H1 (cell line): ENCODE data around the gene MAP2K2. TPM values are rescaled to one million over a fixed set of nuclear protein-coding genes. Genes with fewer than 3 reads are reported as not detected.

Experiments used
- CTCF ChIA-PET: fragments of 300-600 bp; sonication (Branson Sonifier 250); formaldehyde crosslinking; loops from one replicate; lab custom pipeline; 2021; ENCODE audit not compliant: partially characterized antibody; lab: Charles Lee
- POLR2A ChIA-PET: fragments of 300-600 bp; sonication (Branson Sonifier 250); formaldehyde crosslinking; loops from one replicate; lab custom pipeline; 2021; ENCODE audit warnings: inconsistent platforms; ENCODE audit not compliant: partially characterized antibody; lab: Charles Lee
- DNase-seq, 2 experiments: peaks; one replicate each; pipeline versions ENCODE4 v3.0.0 to v3.0.0-alpha.2; 2010 to 2022; ENCODE audit warnings: low spot score in 2 of 2, low read depth in 1 of 2, mixed read lengths in 1 of 2
- FAIRE-seq: peaks from 2 replicates; lab custom pipeline; 2011; peaks lifted over from hg19 to GRCh38; lab: Jason Lieb, UNC
- H2AFZ ChIP-seq: 2 replicates; pipeline ENCODE4 v1.8.1; 2012; ENCODE audit warnings: low read length, inconsistent platforms
- H2AK5ac ChIP-seq: 2 replicates; pipeline ENCODE4 v1.6.1; 2013; ENCODE audit warnings: low read depth, low read length
- H2BK120ac ChIP-seq: replicated peaks from 2 replicates; pipeline ENCODE3; 2013; ENCODE audit warnings: low read depth, low read length, inconsistent platforms
- H2BK12ac ChIP-seq: 2 replicates; pipeline ENCODE4 v1.6.1; 2013; ENCODE audit warnings: low read depth, low read length
- H2BK15ac ChIP-seq: 2 replicates; pipeline ENCODE4 v1.6.1; 2013; ENCODE audit warnings: low read length
- H2BK20ac ChIP-seq: 2 replicates; pipeline ENCODE4 v1.6.1; 2013; ENCODE audit warnings: low read length
- H2BK5ac ChIP-seq: 2 replicates; pipeline ENCODE4 v1.6.1; 2013; ENCODE audit warnings: low read depth, low read length
- H3K14ac ChIP-seq: 2 replicates; pipeline ENCODE4 v1.6.1; 2013; ENCODE audit warnings: inconsistent platforms; ENCODE audit not compliant: insufficient read length
- H3K18ac ChIP-seq: 2 replicates; pipeline ENCODE4 v1.6.1; 2013; ENCODE audit warnings: low read length; ENCODE audit errors: extremely low read depth
- H3K23ac ChIP-seq: 2 replicates; pipeline ENCODE4 v1.6.1; 2013; ENCODE audit warnings: inconsistent platforms; ENCODE audit not compliant: insufficient read length
- H3K23me2 ChIP-seq: 2 replicates; pipeline ENCODE4 v1.6.1; 2013; ENCODE audit warnings: low read depth, low read length
- H3K27ac ChIP-seq: 2 replicates; pipeline ENCODE4 v1.6.1; 2011; ENCODE audit warnings: low read depth, low read length, inconsistent platforms
- H3K27me3 ChIP-seq, 4 experiments: replicated peaks in 1 of 4; 1 replicate in 1 of 4; 2 replicates in 3 of 4; pipeline versions ENCODE4 v1.6.1 to v1.8.1; 2011 to 2013; ENCODE audit warnings: low read length in 3 of 4, mild to moderate bottlenecking in 3 of 4, inconsistent platforms in 2 of 4, mixed read lengths in 2 of 4, moderate library complexity in 1 of 4; ENCODE audit not compliant: control insufficient read depth in 3 of 4, insufficient read depth in 3 of 4; ENCODE audit errors: extremely low read depth in 1 of 4
- H3K36me3 ChIP-seq, 4 experiments: 2 replicates each; pipeline versions ENCODE4 v1.6.1 to v1.8.1; 2011 to 2013; ENCODE audit warnings: mild to moderate bottlenecking in 4 of 4, low read length in 3 of 4, moderate library complexity in 2 of 4, control low read depth in 1 of 4, inconsistent platforms in 1 of 4; ENCODE audit not compliant: insufficient read depth in 4 of 4, control insufficient read depth in 2 of 4
- H3K4ac ChIP-seq: replicated peaks from 2 replicates; pipeline ENCODE3; 2013; ENCODE audit warnings: low read length, low read depth, mixed read lengths, inconsistent platforms; ENCODE audit not compliant: insufficient read length
- H3K4me1 ChIP-seq, 4 experiments: replicated peaks in 1 of 4; 1 replicate in 1 of 4; 2 replicates in 3 of 4; pipeline versions ENCODE4 v1.6.1 to v1.8.1; 2011 to 2013; ENCODE audit warnings: low read length in 3 of 4, inconsistent platforms in 2 of 4, mixed read lengths in 1 of 4; ENCODE audit not compliant: insufficient read depth in 4 of 4, control insufficient read depth in 3 of 4
- H3K4me2 ChIP-seq, 2 experiments: 2 replicates each; pipeline versions ENCODE4 v1.6.1 to v1.8.1; 2011 to 2013; ENCODE audit warnings: low read depth in 2 of 2, low read length in 2 of 2, control low read depth in 1 of 2, inconsistent platforms in 1 of 2, mild to moderate bottlenecking in 1 of 2; ENCODE audit not compliant: insufficient read depth in 1 of 2
- H3K4me3 ChIP-seq, 4 experiments: fragments of 200-600, 300-600 bp in 1 of 4; sonication (generic), shearing (Covaris generic), sonication (Bioruptor Twin) in 1 of 4; 2 replicates each; pipeline versions ENCODE4 v1.5.1 to v1.8.1; 2011 to 2016; ENCODE audit warnings: low read length in 4 of 4, low read depth in 3 of 4, control low read depth in 2 of 4, inconsistent platforms in 2 of 4, mild to moderate bottlenecking in 2 of 4, mixed read lengths in 1 of 4, moderate library complexity in 1 of 4; ENCODE audit not compliant: insufficient read depth in 2 of 4; ENCODE audit errors: extremely low read depth in 1 of 4
- H3K56ac ChIP-seq: replicated peaks from 2 replicates; pipeline ENCODE3; 2013; ENCODE audit warnings: low read depth, mild to moderate bottlenecking, mixed read lengths, low read length, inconsistent platforms; ENCODE audit not compliant: insufficient read length
- H3K79me1 ChIP-seq: 2 replicates; pipeline ENCODE4 v1.6.1; 2013; ENCODE audit warnings: low read depth, low read length, control low read depth
- H3K79me2 ChIP-seq, 2 experiments: 2 replicates each; pipeline versions ENCODE4 v1.6.1 to v1.8.1; 2012 to 2013; ENCODE audit warnings: low read length in 2 of 2, mild to moderate bottlenecking in 2 of 2, inconsistent platforms in 1 of 2; ENCODE audit not compliant: insufficient read depth in 2 of 2, control insufficient read depth in 1 of 2
- H3K9ac ChIP-seq, 4 experiments: replicated peaks in 1 of 4; 1 replicate in 1 of 4; 2 replicates in 3 of 4; pipeline versions ENCODE4 v1.6.1 to v1.8.1; 2011 to 2013; ENCODE audit warnings: low read depth in 3 of 4, low read length in 3 of 4, control low read depth in 2 of 4, mild to moderate bottlenecking in 2 of 4, moderate library complexity in 2 of 4, inconsistent platforms in 1 of 4; ENCODE audit errors: extremely low read depth in 1 of 4
- H3K9me3 ChIP-seq, 2 experiments: 2 replicates each; pipeline versions ENCODE4 v1.6.1 to v1.8.1; 2012 to 2013; ENCODE audit warnings: mild to moderate bottlenecking in 2 of 2, moderate library complexity in 2 of 2, control low read depth in 1 of 2, inconsistent platforms in 1 of 2, low read depth in 1 of 2, low read length in 1 of 2, mixed read lengths in 1 of 2; ENCODE audit not compliant: insufficient read depth in 2 of 2
- H4K20me1 ChIP-seq, 2 experiments: replicated peaks in 1 of 2; 2 replicates each; pipeline versions ENCODE3 to v1.8.1; 2011 to 2013; ENCODE audit warnings: inconsistent platforms in 2 of 2, low read length in 2 of 2, mild to moderate bottlenecking in 1 of 2; ENCODE audit not compliant: insufficient read depth in 2 of 2, control insufficient read depth in 1 of 2
- H4K5ac ChIP-seq: 2 replicates; pipeline ENCODE4 v1.6.1; 2013; ENCODE audit warnings: low read length, low read depth, mixed read lengths, inconsistent platforms; ENCODE audit not compliant: insufficient read length
- H4K8ac ChIP-seq: 2 replicates; pipeline ENCODE4 v1.8.0; 2013; ENCODE audit warnings: mild to moderate bottlenecking, moderate library complexity, low read length, inconsistent platforms; ENCODE audit not compliant: insufficient read depth; ENCODE audit errors: extremely low read depth
- H4K91ac ChIP-seq: replicated peaks from 2 replicates; pipeline ENCODE3; 2013; ENCODE audit warnings: low read length, mixed read lengths, inconsistent platforms; ENCODE audit not compliant: insufficient read length
- CEBPB ChIP-seq: IDR thresholded peaks from 2 replicates; pipeline ENCODE4 v1.6.1; 2012; ENCODE audit warnings: low read depth, low read length
- CTCF ChIP-seq, 3 experiments: IDR thresholded peaks; 1 replicate in 2 of 3; 2 replicates in 1 of 3; pipeline versions ENCODE4 v1.5.1 to v1.6.1; 2011; ENCODE audit warnings: low read length in 3 of 3, mild to moderate bottlenecking in 3 of 3, inconsistent platforms in 2 of 3, low read depth in 1 of 3, moderate library complexity in 1 of 3; ENCODE audit not compliant: insufficient read depth in 1 of 3; ENCODE audit errors: control extremely low read depth in 1 of 3
- E2F6 ChIP-seq: IDR thresholded peaks from 2 replicates; pipeline ENCODE4 v1.6.1; 2012; ENCODE audit warnings: inconsistent platforms
- GTF2F1 ChIP-seq: IDR thresholded peaks from 2 replicates; pipeline ENCODE4 v1.6.1; 2012; ENCODE audit warnings: low read depth, low read length, improper control_type of control experiment, borderline replicate concordance
- JUN ChIP-seq: IDR thresholded peaks from 2 replicates; pipeline ENCODE4 v1.6.1; 2011; ENCODE audit warnings: low read depth, mild to moderate bottlenecking, improper control_type of control experiment, low read length
- JUND ChIP-seq: IDR thresholded peaks from 2 replicates; pipeline ENCODE4 v1.6.1; 2011; ENCODE audit warnings: mild to moderate bottlenecking, improper control_type of control experiment, low read length
- RNF2 ChIP-seq: fragments of 200-900, 300-1000 bp; sonication (generic); IDR thresholded peaks from 2 replicates; pipeline ENCODE4 v1.7.1; 2016; ENCODE audit warnings: borderline replicate concordance, low read depth, mild to moderate bottlenecking, antibody characterized with exemption, low read length; ENCODE audit not compliant: poor library complexity, severe bottlenecking; ENCODE audit errors: missing control alignments
- TCF12 ChIP-seq: IDR thresholded peaks from 2 replicates; pipeline ENCODE4 v1.6.1; 2011; ENCODE audit warnings: low read depth, mild to moderate bottlenecking, low read length
- WGBS, 2 experiments: shearing (Covaris generic) in 1 of 2; methylation state at CpG; one replicate each; pipeline versions ENCODE4 v1.1.6 to v1.1.7; 2013 to 2015; ENCODE audit warnings: low lambda C conversion rate in 2 of 2, mixed read lengths in 2 of 2, inconsistent platforms in 1 of 2, low coverage in 1 of 2, missing lambda C conversion rate in 1 of 2; ENCODE audit not compliant: insufficient replicate concordance in 2 of 2, insufficient coverage in 1 of 2, insufficient read length in 1 of 2; ENCODE audit errors: extremely low coverage in 1 of 2, missing lambda C conversion rate in 1 of 2; 5-methylcytosine and 5-hydroxymethylcytosine counted together
- polyA plus RNA-seq, 7 experiments: library from polyadenylated mRNA; depleted of rRNA in 3 of 7; stranded (reverse) in 5 of 7; unstranded in 2 of 7; fragments of >200 nt in 5 of 7; fragments of 200-250 nt in 2 of 7; gene quantifications; 1 replicate in 5 of 7; 2 replicates in 1 of 7; 4 replicates in 1 of 7; pipeline versions ENCODE4 v1.2.1 to v1.2.3, GENCODE V29; 2011 to 2013; ENCODE audit warnings: missing spikeins in 2 of 7, mixed read lengths in 2 of 7
- total RNA-seq: library from RNA; stranded (reverse); fragmentation: NEBNext Ultra II Directional; extraction: Animal tissue kit (Norgen Biotek cat#: 25700); gene quantifications from 2 replicates; pipeline ENCODE4 v1.2.1, GENCODE V29; 2021

MAP2K2 gene
- total and polyA plus RNA-seq, 2 of the 8 experiments (the other 6 are each of a cell fraction or from before 2014, with no cell fraction given) = 111 to 162 TPM

GRCh38 chr19:4154571-4155312, 30.8 kb upstream of the MAP2K2 start:
- Histone ChIP-seq H3K4me1 (no peaks in the 10 kb centered on the region; a peak in 1 of 7 replicates), H4K20me1 (no peaks in the 10 kb centered on the region), H2BK5ac (no peak overlapping the region), H2BK12ac (no peak overlapping the region), H4K91ac (no peak overlapping the region), H2BK20ac (no peak overlapping the region), H4K8ac (peak overlapping the region; percentile 84; the same call in 1 of the 2 replicates), H3K18ac (no peak overlapping the region), H3K27ac (no peak overlapping the region), H2AFZ (no peak overlapping the region; the same call in 1 of the 2 replicates), H3K4ac (no peak overlapping the region), H3K79me2 (no peaks in the 10 kb centered on the region), H2BK120ac (no peak overlapping the region), H3K9me3 (no peaks in the 10 kb centered on the region), H3K56ac (no peak overlapping the region), H3K79me1 (no peaks in the 10 kb centered on the region), H3K4me3 (no peak overlapping the region), H3K9ac (no peak overlapping the region), H3K14ac (no peak overlapping the region), H3K27me3 (no peaks in the 10 kb centered on the region; a peak in 2 of 7 replicates), H3K4me2 (no peak overlapping the region), H2BK15ac (peak overlapping the region; percentile 46; the same call in 1 of the 2 replicates), H3K23me2 (no peaks in the 10 kb centered on the region), H4K5ac (no peak overlapping the region), H2AK5ac (no peak overlapping the region), H3K36me3 (no peaks in the 10 kb centered on the region), H3K23ac (no peak overlapping the region)
- FAIRE-seq = no peak
- DNase-seq = no peak
- ChIA-PET POLR2A (interaction anchor here (1.1 kb wide), 1 partner anchor 84 kb away, joined by 3 read pairs; no protein-coding TSS in a partner anchor), CTCF (interaction anchor here (4.1 to 8.5 kb wide), 2 partner anchors 13 to 14 kb away, joined by 27 to 79 read pairs; no protein-coding TSS in a partner anchor)
- WGBS, 2 experiments = 92% methylated on average over 21 of the region's 21 CpGs; no CpG with 5 or more reads in 1 of the 2 experiments
- TF ChIP-seq GTF2F1 (no peak), CEBPB (no peak), E2F6 (no peak), TCF12 (no peak), JUN (no peak), CTCF (IDR thresholded peaks at IDR 0.05; ENCODE audit: control extremely low read depth in 1 of 3, insufficient read depth in 1 of 3, low read depth in 1 of 3, low read length in 3 of 3) (no peak), RNF2 (no peak), JUND (no peak)
